Neural crest cell (in vitro differentiated cells): ENCODE results near the gene TNS3. TPM values are rescaled to one million over a fixed set of nuclear protein-coding genes. Genes with fewer than 3 reads are reported as not detected.
A peak's percentile ranks its signal among the peaks of the same experiment; 100 is the strongest.

Experiments used
- DNase-seq: peaks from one replicate; pipeline ENCODE4 v3.0.0; 2021; ENCODE audit warnings: low read depth, mixed read lengths, low spot score
- H3K27ac Mint-ChIP-seq: one replicate; pipeline ENCODE4 v1.8.0; 2021; ENCODE audit warnings: mild to moderate bottlenecking, mixed read lengths; ENCODE audit not compliant: unreplicated experiment
- H3K27me3 Mint-ChIP-seq: 2 replicates; pipeline ENCODE4 v1.8.0; 2021; ENCODE audit warnings: low read depth, mild to moderate bottlenecking, mixed read lengths
- H3K36me3 Mint-ChIP-seq: 2 replicates; pipeline ENCODE4 v1.8.0; 2021; ENCODE audit warnings: low read depth, mild to moderate bottlenecking, mixed read lengths
- H3K4me1 Mint-ChIP-seq: 2 replicates; pipeline ENCODE4 v1.8.0; 2021; ENCODE audit warnings: mixed read lengths
- H3K4me3 Mint-ChIP-seq: one replicate; pipeline ENCODE4 v1.8.0; 2021; ENCODE audit warnings: mild to moderate bottlenecking, mixed read lengths
- H3K9me3 Mint-ChIP-seq: 2 replicates; pipeline ENCODE4 v1.8.0; 2021; ENCODE audit warnings: mixed read lengths
- total RNA-seq: library from RNA; stranded (reverse); gene quantifications from 2 replicates; pipeline ENCODE4 v1.2.1, GENCODE V29; 2021
- TF ChIP-seq, protein P1 (sequence below): fragments of 200-600 bp; sonication (generic); conservative IDR thresholded peaks from 2 replicates; pipeline ENCODE4 v1.5.0; 2021; ENCODE audit warnings: antibody characterized with exemption, mild to moderate bottlenecking

The TNS3 gene
- total RNA-seq, 1 donor from 2014 or later = 26.4 TPM

DNA sequence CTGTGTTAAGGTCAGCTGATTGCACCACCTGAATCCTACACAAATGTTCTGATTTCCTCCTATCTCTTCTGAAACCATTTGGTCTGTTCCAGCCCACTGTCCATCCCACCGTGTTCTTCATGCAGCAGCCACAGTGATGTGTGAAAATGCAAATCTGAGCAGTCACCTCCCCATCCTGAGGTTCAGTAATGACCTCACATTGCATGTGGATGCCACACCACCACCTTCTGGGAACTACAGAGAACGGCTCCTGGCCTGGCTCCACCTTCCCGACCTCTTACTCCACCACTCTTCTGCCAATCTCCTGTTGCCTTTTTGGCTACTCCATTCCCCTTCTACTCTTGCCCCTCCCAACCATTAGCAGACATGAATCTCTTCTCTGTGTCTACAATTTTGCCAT is 244.4 kb downstream of the TNS3 start:
- TF ChIP-seq, protein P1, sequence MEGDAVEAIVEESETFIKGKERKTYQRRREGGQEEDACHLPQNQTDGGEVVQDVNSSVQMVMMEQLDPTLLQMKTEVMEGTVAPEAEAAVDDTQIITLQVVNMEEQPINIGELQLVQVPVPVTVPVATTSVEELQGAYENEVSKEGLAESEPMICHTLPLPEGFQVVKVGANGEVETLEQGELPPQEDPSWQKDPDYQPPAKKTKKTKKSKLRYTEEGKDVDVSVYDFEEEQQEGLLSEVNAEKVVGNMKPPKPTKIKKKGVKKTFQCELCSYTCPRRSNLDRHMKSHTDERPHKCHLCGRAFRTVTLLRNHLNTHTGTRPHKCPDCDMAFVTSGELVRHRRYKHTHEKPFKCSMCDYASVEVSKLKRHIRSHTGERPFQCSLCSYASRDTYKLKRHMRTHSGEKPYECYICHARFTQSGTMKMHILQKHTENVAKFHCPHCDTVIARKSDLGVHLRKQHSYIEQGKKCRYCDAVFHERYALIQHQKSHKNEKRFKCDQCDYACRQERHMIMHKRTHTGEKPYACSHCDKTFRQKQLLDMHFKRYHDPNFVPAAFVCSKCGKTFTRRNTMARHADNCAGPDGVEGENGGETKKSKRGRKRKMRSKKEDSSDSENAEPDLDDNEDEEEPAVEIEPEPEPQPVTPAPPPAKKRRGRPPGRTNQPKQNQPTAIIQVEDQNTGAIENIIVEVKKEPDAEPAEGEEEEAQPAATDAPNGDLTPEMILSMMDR = no peak
- H3K4me3 Mint-ChIP-seq = no peak overlapping the region
- no peaks in the 10 kb centered on the region for H3K27me3 Mint-ChIP-seq
- peak overlapping the region; percentile 81 for H3K27ac Mint-ChIP-seq
- no peak for DNase-seq
- H3K4me1 Mint-ChIP-seq = peaks cover 27% of the 10 kb centered on the region
- peaks cover 2% of the 10 kb centered on the region for H3K9me3 Mint-ChIP-seq
- peaks cover 8% of the 10 kb centered on the region for H3K36me3 Mint-ChIP-seq

DNA sequence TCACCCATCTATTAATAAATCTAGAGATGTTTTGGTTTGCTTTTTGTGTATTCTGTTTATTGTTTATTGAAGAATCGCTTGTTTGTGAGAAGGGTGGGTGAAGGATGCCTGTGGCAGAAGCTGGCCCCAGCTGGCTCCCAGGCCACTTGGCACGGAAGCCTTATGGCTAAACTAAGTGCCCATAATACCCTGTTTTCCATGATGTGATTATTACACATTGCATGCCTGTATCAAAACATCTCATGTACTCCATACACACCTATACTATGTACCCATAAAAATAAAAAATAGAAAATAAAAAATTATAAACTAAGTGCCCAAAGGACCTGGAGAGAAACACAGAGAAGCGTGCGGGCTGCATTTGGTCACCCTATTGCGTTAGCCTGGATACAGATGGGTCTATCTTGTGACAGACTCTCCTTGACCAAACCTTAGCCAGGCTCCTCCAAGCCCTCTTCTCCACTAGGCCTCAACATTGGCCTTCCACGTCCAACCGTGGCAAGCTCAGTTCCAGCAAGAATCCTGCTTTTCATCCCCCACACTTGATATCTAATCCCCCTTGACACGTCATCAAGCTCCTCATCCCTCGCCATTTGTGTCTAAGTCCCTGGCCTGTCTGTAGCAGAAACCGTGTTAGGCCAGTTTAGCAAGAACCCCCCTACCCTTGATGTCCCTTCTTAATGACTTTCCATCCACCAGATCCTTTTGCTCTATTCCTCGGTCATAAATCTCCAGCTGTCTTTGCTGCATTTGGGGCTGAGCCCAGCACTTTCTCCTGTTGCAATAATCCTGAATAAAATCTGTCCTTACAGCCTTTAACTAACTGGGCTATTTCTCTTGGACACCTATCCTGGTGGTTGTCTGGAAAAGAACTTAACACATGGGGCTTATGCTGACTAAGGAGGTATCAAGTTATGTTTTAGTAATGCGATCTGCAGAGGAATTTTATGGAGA is 245.2 kb downstream of the TNS3 start:
- no peak for DNase-seq
- Mint-ChIP-seq H3K27me3 (no peaks in the 10 kb centered on the region), H3K27ac (no peak overlapping the region), H3K4me1 (peaks cover 35% of the 10 kb centered on the region), H3K9me3 (peaks cover 2% of the 10 kb centered on the region), H3K36me3 (peaks cover 8% of the 10 kb centered on the region), H3K4me3 (no peak overlapping the region)
- TF ChIP-seq, protein P1 = no peak

DNA sequence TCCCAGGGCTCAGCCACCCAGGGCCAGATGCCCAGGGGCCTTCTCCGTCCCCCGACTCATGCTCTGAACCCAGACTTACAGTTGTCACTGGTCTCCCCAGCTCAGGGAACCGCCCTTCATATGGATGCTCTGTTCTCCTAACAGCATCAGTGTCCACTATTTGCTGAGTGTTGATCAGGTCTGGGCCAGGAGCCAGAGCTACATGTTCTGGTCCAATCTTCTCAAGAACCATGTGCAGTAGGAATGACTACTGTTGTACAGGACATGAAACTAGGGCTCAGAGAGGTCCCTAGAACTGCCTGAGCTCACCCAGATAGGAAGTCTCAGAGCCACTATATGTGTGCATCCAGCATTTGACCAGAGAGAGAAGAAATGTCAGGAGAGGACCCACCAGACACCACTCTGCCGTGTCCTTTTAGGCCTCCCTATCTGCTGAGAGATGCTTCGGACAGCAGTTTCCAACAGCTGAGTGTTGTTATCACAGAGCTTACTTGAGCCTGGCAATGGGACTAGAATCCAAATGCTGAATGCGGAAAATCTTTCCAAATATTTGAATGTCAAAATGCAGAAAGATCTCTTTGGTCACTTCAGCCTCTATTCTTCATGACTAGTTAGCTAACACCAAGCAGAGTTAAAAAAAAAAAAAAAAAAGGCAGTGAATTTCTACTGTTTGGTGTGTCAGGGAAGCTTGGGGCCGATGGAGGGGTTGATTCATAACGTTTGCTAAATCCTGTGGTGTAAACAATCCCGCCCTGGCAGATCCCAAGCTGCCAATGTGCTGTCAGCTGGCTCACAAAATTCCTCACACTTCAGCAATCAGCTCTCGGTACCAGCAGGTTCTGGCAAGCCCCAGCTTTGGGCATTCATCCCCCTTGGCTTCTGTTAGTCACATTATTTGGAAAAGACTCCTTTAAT is 246.1 kb downstream of the TNS3 start:
- Mint-ChIP-seq H3K4me1 (peaks cover 40% of the 10 kb centered on the region), H3K4me3 (no peak overlapping the region), H3K36me3 (peaks cover 8% of the 10 kb centered on the region), H3K27ac (no peak overlapping the region), H3K9me3 (peaks cover 2% of the 10 kb centered on the region), H3K27me3 (no peaks in the 10 kb centered on the region)
- TF ChIP-seq, protein P1 = no peak
- DNase-seq = no peak

DNA sequence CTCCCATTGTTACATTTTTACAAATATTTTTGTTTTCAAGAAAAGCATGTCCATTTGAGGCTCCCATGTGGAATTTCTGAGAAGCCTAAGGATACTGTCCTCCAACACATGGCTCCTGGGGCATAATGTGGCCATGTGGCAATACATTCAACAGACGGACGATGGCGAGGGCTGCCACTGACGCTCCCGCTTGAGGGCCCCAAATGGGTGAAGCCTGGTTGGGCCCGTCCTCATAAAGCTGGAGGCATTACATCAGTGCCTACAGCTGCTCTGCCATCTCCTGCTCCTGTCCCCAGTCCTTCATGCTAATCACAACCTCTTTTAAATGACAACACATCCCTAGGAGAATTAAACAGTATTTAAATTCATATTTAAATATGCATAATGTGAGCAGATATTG is 246.8 kb downstream of the TNS3 start:
- no peak overlapping the region for H3K4me3 Mint-ChIP-seq
- H3K9me3 Mint-ChIP-seq = peaks cover 2% of the 10 kb centered on the region
- no peak overlapping the region for H3K27ac Mint-ChIP-seq
- DNase-seq = no peak
- H3K27me3 Mint-ChIP-seq = no peaks in the 10 kb centered on the region
- peaks cover 8% of the 10 kb centered on the region for H3K36me3 Mint-ChIP-seq
- TF ChIP-seq, protein P1 = no peak
- H3K4me1 Mint-ChIP-seq = peaks cover 39% of the 10 kb centered on the region

DNA sequence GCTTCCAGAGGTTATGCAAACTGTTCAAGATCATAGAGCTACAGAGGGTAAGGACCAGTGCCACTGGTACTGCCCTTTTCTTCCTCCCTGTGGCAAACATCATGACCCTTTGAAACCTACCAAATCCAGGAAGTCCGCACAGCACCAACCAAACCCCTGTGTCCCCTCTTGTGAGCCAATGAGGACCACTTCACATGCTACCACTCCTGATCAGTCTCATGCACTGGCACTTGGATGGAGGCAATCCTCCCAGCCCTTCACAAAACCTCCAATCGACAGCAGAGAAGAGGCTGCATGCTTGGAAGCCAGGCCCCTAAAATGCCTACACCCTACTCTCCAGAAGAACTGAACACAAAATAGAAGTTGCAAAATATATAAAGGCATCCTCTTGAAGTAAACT is 248.0 kb downstream of the TNS3 start:
- Mint-ChIP-seq H3K4me3 (no peak overlapping the region), H3K4me1 (peaks cover 50% of the 10 kb centered on the region)

More for the DNA sequence above, 248.0 kb downstream of the TNS3 start:
- peaks cover 8% of the 10 kb centered on the region for H3K36me3 Mint-ChIP-seq
- no peak for DNase-seq
- peaks cover 2% of the 10 kb centered on the region for H3K9me3 Mint-ChIP-seq
- no peak overlapping the region for H3K27ac Mint-ChIP-seq
- TF ChIP-seq, protein P1 = no peak
- no peaks in the 10 kb centered on the region for H3K27me3 Mint-ChIP-seq
